GM12874 (cell line): ENCODE results near the gene SLC6A7.
A peak's percentile ranks its signal among the peaks of the same experiment; 100 is the strongest.

Source experiments
- TF ChIP-seq, protein P1 (sequence below): IDR thresholded peaks from 2 replicates; pipeline ENCODE4 v1.5.1; 2011; ENCODE audit warnings: low read depth, mild to moderate bottlenecking, control low read depth, low read length, moderate library complexity; ENCODE audit not compliant: insufficient read depth

Gene SLC6A7

DNA sequence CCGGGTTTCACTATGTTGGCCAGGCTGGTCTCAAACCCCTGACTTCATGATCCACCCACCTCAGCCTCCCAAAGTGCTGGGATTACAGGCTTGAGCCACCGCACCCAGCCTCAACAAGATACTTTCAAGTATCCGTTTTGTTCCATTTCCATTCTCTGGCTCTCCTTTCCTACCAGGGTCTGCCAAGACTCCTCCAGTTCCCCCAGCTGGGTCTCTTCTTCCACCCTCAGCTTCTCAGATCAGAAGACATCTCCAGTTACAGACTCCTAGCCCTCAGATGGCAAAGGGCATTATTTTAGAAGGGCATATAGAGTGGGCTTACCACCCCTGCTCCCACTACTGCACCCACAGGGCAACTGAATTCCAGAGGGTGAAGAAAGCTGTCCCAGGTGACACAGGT is 32.7 kb upstream of the SLC6A7 start:
- TF ChIP-seq, protein P1, sequence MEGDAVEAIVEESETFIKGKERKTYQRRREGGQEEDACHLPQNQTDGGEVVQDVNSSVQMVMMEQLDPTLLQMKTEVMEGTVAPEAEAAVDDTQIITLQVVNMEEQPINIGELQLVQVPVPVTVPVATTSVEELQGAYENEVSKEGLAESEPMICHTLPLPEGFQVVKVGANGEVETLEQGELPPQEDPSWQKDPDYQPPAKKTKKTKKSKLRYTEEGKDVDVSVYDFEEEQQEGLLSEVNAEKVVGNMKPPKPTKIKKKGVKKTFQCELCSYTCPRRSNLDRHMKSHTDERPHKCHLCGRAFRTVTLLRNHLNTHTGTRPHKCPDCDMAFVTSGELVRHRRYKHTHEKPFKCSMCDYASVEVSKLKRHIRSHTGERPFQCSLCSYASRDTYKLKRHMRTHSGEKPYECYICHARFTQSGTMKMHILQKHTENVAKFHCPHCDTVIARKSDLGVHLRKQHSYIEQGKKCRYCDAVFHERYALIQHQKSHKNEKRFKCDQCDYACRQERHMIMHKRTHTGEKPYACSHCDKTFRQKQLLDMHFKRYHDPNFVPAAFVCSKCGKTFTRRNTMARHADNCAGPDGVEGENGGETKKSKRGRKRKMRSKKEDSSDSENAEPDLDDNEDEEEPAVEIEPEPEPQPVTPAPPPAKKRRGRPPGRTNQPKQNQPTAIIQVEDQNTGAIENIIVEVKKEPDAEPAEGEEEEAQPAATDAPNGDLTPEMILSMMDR, result no peak

DNA sequence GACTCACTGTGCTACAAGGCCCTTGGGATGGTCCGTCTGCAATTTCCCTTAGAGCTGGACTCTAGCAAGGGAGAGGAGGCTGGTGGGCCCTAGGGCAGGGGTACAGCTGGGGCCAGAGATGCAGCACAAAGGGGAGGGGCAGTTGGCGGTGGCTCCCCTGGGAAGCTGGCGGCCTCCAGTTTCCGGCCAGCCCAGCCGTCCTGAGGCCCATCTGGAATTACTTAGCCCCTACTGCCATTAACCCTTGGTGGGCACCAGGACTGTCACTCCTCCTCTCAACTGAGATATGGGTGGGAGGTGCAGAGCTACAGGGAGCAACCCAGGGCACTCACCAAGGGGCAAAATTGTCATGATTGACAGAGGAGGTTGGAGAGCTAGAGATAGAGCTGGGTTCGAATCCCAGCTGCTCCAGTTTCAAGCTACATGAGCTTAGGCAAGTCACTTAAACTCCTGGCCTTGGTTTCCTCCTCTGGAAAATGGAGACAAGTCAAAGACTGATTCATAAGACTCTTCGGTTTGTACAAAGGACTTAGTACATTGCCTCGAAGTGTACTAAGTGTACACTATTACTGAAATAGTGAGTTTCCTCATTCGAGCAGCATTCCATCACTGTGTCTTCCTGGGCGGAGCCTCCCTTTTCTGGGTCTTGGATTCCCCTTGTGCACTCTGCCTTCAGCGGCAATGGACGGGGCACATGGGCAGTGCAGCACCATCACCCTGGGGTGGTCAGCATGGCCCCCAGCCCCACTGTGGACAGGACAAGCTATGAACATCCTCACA is 31.5 kb upstream of the SLC6A7 start:
- TF ChIP-seq, protein P1, result no peak

DNA sequence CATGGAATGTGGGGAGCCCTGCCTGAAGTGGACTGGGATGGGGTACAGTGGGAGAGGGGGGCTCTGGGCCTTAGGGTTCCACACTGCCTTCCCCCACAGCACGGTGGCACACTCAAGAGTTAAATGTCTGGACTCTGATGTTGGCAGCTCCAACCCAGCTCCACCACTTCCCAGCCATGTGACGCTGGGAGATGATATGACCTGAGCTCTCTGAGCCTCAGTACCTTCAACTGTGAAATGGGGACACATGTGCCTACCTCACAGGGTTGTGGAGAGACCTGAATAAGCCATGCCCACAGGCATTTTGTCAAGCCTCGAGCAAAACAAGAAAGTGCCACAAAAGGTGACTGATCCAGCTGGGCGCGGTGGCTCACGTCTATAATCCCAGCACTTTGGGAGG is 30.8 kb upstream of the SLC6A7 start:
- TF ChIP-seq, protein P1, result no peak

DNA sequence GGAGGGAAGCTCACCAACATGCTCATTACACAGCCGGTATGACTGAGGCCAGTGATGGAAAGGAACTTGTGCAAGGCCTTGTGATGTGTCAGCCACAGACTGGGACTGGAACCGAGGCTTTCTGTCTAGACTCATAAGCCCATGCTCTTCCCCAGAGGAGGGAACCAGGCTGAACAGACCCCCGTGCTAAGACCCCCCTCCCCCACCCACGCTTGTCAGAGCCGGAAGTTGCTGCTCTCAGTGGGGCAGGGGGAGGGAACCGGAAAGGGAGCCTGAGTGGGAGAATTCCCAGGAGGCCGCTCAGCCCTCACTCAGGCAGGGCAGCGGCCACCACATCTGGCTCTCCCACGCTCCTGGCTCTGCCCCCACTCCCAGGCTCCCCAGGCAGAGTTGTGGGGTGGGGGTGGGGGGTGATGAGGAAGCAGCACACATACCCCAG is 30.1 kb upstream of the SLC6A7 start:
- TF ChIP-seq, protein P1, result no peak

DNA sequence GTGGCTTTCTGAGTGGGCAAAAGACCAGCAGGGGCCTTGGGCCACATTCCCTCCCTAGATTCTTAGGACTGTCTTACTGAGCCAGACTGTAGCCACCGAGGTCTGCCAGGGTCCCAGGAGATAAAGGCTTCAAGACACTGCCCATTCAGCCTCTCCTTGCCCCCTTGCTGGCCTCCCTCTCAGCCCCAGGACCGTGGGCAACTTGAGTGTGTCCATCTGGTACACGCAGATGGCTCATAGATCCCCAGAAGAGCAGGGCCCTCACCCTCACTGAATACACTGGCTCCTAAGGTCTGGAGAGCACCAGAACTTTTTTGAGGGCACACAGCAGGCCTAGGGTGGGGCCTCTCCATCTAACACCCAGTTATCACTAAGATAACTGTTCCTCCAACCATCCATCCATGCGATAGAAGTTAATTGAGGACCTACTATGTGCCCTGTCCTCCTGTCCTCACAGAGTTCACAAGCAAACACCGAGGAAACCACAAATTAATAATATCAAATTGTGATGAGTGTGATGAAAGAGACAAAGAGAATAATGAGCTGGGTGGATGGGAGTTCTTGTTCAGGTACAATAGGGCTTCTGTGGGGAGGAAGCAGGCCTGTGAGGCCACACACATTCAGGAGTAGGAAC is 29.3 kb upstream of the SLC6A7 start:
- TF ChIP-seq, protein P1, result no peak

DNA sequence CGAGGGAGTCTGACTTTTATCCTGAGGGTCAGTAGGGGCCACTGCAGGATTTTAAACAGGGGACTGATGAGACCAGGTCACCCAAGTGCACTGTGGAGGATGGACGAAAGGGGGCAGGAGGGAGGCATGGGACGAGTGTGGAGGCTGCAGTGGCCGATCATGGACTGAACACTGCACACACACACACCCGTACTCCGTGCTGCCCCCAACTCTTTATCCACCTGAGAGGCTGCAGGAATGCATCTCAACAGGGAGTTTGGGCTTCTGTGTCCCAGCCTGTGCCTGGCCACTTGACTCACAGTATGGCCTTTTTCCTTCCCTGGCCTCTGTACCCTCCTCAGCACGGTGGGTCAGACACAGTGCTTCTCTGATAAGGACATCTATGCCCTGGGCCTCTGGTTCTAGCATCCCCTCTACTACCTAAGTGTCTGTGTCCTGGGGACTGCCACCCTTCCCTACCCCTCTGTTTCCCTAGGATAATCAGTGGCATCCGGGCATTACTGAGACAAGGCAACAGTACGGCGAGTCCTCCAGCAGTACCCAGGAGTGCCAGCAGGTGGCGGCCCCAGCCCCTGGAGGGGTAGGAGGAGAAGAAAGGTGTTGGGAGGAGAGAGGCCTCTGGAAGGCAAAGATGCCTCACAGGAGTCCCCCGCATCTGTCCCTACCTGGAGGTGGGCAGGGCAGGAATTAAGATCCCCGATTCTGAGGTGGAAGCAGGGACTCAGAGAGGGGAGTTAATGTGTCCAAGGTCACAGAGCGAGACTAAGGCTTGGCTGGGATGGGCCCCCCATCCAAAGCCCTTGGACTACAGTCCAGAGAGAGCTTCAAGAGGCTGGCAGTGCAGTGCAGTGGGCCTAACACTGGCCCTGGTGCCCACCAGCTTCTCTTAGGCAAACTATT is 28.4 kb upstream of the SLC6A7 start:
- TF ChIP-seq, protein P1, result peak; percentile 95

DNA sequence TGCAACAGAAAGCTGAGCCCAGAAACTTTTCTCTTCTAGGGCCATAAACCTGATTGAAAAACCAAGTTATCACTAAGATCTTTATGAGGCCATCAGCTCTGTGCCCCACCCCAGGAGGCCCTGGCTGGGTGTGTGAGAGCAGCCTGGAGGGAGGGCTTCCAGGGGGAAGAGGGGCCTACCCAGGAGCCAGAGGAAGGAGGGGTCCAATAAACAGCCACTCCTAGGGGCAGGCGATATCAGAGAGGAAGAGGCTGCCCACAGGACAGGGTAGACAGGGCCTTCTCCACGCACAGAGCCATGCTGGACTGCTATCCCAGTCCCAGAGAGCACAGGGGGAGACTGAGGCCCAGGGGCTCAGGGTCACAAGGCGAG is 27.7 kb upstream of the SLC6A7 start:
- TF ChIP-seq, protein P1, result no peak
